Upper lobe of left lung (tissue), 6 donors: ENCODE results near the gene RAB18. TPM values are rescaled to one million over a fixed set of nuclear protein-coding genes. Genes with fewer than 3 reads are reported as not detected.

Source experiments
- ATAC-seq, 2 donors: fragments of 200-7000 bp; cut with Tn5 transposase; one replicate each; pipeline ENCODE4 v1.9.1; 2022; ENCODE audit warnings: mild to moderate bottlenecking in 2 of 2, moderate library complexity in 2 of 2; ENCODE audit not compliant: low FRiP score in 2 of 2
- DNase-seq, 2 donors: peaks; one replicate each; pipeline ENCODE4 v3.0.0-alpha.2; 2019 to 2020
- H3K27ac ChIP-seq, 4 donors: fragments of 200-600 bp; sonication (generic); one replicate each; pipeline ENCODE4 v1.5.1; 2016 to 2019
- H3K27me3 ChIP-seq, 4 donors: fragments of 200-600 bp; sonication (generic); one replicate each; pipeline ENCODE4 v1.5.1; 2017 to 2019
- H3K36me3 ChIP-seq, 4 donors: fragments of 200-600 bp; sonication (generic); one replicate each; pipeline ENCODE4 v1.5.1; 2016 to 2019
- H3K4me1 ChIP-seq, 4 donors: fragments of 200-600 bp; sonication (generic); one replicate each; pipeline ENCODE4 v1.5.1; 2018 to 2019
- H3K4me3 ChIP-seq, 4 donors: fragments of 200-600 bp; sonication (generic); one replicate each; pipeline ENCODE4 v1.5.1; 2017 to 2019; ENCODE audit warnings: mild to moderate bottlenecking in 2 of 4, moderate library complexity in 1 of 4
- H3K9me3 ChIP-seq, 4 donors: fragments of 200-600 bp; sonication (generic); one replicate each; pipeline ENCODE4 v1.5.1; 2018 to 2019
- EP300 ChIP-seq, 4 donors: sonication (generic); formaldehyde crosslinking; IDR thresholded peaks; one replicate each; pipeline ENCODE4 v1.5.1; 2017; ENCODE audit warnings: antibody characterized with exemption in 4 of 4, control low read depth in 2 of 4
- POLR2A ChIP-seq, 4 donors: fragments of 450-650 bp; IDR thresholded peaks; one replicate each; pipeline ENCODE4 v1.5.1; 2016 to 2017; ENCODE audit warnings: antibody characterized with exemption in 4 of 4, mild to moderate bottlenecking in 2 of 4
- POLR2AphosphoS5 ChIP-seq, 2 donors: sonication (generic); formaldehyde crosslinking; IDR thresholded peaks; one replicate each; pipeline ENCODE4 v1.5.1; 2017; ENCODE audit warnings: antibody characterized with exemption in 2 of 2
- WGBS, 2 donors: methylation state at CpG; one replicate each; pipeline ENCODE4 v1.1.5; 2017 to 2018; 5-methylcytosine and 5-hydroxymethylcytosine counted together
- total RNA-seq, 6 donors: library from RNA; depleted of rRNA in 4 of 6; stranded (reverse); fragments of >200 nt in 4 of 6; gene quantifications; one replicate each; pipeline versions ENCODE4 v1.1.0 to v1.2.1, GENCODE V29; 2016 to 2021
- TF ChIP-seq, protein P1 (sequence below), 6 experiments: fragments of 450-650 bp in 4 of 6; fragments of 200-600 bp in 2 of 6; sonication (generic) in 2 of 6; IDR thresholded peaks; one replicate each; pipeline ENCODE4 v1.5.1; 2016 to 2019; ENCODE audit warnings: antibody characterized with exemption in 6 of 6
- donor health status: DM: no; HTN: no; CAD: no; lungs with moderate emphysema.
- donor health status: DM: no; HTN: yes; CAD: no; lungs with severe emphysema.

Gene RAB18
- 10 to 100 TPM; 27.9 to 91.3 (median 45.0) TPM for total RNA-seq

DNA sequence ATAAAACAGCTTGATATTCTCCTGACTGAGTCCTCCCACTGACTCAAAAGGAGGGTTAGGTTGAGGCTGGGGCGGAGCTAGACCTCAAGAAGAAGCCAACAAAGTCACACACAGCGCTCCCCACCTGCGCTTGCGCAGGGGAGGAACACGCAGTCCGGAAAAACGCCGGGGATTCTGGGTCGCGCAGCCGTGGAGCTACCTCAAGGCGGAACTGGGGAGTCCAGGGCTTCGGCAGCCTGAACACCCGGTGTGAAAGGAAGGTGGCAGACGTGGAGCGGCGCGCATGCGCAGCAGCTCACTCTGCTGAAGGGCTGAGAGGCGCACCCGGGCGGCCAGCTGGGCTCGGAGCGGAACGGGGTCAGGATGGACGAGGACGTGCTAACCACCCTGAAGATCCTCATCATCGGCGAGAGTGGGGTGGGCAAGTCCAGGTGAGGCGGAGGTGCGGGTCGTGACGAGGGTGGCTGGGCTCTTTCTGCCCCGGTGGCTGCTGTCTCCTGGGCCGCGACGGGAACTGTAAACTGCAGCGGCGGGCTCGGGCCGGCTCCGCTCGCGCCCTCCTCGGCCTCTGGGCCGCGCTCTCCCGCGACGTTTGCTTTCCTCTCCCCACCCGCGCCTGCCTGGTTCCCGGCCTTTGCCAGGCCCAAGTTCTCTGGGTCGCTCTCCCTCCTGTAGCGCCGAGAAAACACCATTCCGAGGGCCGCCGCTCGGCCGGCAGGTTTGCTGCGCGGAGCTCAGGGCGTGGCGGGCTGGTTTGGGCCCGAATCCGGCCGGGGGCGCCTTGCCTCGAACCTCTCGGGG lies at the start of gene RAB18:
Gene RAB18 (plus strand): TSS at position 298 of the 801 bp plus-strand sequence. CDS start 66 bp downstream, at position 364.
- H3K27ac ChIP-seq, result peak within 1 kb of the TSS; percentile 91 to 97 (median 94)
- H3K9me3 ChIP-seq, result no peaks in the 10 kb centered on the region
- WGBS, 2 donors, result 0% methylated on average over 27 to 39 of the region's 71 CpGs
- ATAC-seq (peak; percentile 99 to 100), DNase-seq (peak; percentile 99)
- no peaks in the 10 kb centered on the region for H3K36me3 ChIP-seq
- H3K27me3 ChIP-seq, result no peaks in the 10 kb centered on the region
- peak within 1 kb of the TSS; percentile 71 to 97 (median 78) for H3K4me3 ChIP-seq
- peaks cover 19 to 29% (median 26%) of the 10 kb centered on the region in 4 donors for H3K4me1 ChIP-seq
- TF ChIP-seq POLR2AphosphoS5 (IDR thresholded peaks at IDR 0.05), result peak; percentile 93 to 96
- TF ChIP-seq POLR2A (IDR thresholded peaks at IDR 0.05), result peak in 3 of 4 donors; percentile 85 to 96 (median 93)
- TF ChIP-seq, protein P1, sequence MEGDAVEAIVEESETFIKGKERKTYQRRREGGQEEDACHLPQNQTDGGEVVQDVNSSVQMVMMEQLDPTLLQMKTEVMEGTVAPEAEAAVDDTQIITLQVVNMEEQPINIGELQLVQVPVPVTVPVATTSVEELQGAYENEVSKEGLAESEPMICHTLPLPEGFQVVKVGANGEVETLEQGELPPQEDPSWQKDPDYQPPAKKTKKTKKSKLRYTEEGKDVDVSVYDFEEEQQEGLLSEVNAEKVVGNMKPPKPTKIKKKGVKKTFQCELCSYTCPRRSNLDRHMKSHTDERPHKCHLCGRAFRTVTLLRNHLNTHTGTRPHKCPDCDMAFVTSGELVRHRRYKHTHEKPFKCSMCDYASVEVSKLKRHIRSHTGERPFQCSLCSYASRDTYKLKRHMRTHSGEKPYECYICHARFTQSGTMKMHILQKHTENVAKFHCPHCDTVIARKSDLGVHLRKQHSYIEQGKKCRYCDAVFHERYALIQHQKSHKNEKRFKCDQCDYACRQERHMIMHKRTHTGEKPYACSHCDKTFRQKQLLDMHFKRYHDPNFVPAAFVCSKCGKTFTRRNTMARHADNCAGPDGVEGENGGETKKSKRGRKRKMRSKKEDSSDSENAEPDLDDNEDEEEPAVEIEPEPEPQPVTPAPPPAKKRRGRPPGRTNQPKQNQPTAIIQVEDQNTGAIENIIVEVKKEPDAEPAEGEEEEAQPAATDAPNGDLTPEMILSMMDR (IDR thresholded peaks at IDR 0.05), result peak in 3 of 6 experiments; percentile 15 to 45 (median 32)
- peak in 1 of 4 donors; percentile 68 for TF ChIP-seq EP300 (IDR thresholded peaks at IDR 0.05)

DNA sequence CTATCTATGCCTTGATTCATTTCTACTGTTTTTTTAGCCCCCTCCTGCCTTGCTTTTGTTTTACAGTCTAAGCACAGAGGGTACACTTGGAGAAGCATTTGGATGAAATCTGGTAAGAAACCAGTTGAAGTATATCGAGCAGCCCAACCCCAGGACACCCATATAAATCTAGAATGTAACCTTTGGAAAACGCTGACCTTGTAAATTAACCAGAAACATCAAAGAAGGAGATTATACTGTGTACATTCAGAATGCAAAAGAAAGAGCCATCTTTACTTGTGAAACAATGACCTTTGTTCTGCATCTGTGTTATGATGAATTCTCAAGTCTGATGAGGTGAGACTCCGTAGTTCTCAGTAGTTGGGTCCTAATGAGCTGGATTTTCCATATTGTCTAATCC lies 49.3 kb upstream of the RAB18 start:
- H3K27ac ChIP-seq, result no peak overlapping the region
- 72 to 73% methylated on average over 3 of the region's 3 CpGs for WGBS, 2 donors

DNA sequence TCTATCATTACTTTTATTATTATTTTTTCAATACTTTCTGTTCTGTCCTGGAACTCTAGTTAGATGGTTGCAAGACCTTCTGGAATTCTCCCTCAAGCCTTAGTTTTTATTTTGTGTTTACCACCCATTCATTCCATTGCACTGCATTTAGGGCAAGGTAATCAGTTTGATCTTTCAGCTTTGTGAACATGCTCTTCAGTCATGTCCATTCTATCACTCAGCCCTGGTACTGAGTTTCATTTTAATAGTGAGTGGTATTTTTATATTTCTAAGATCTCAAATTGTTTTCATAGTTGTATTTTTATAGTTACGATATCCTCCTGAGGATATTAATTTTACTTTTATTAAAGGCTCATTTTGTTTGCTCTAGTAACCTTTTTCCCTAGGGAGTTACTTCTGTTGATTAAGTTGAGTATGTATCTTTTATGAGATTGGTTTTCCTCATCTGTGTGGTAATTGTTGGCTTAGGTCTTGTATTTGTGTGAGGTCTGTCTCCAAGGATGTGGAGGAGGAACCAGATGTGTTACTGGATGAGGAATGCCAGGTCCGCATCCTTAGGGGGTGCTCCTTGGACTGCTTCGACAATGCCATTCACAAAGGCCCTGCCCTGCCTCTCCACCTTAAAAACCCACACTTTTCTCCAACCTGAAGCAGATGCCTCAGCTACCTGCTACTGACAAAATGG lies 46.7 kb upstream of the RAB18 start:
- H3K36me3 ChIP-seq, result no peaks in the 10 kb centered on the region
- H3K27ac ChIP-seq, result no peak overlapping the region
- H3K4me3 ChIP-seq, result no peak overlapping the region
- WGBS, 2 donors, result 89 to 90% methylated on average over 3 of the region's 3 CpGs
- no peaks in the 10 kb centered on the region for H3K27me3 ChIP-seq
- no peak for ATAC-seq
- no peaks in the 10 kb centered on the region for H3K9me3 ChIP-seq
- no peaks in the 10 kb centered on the region for H3K4me1 ChIP-seq
- TF ChIP-seq POLR2A (IDR thresholded peaks at IDR 0.05) (no peak), EP300 (IDR thresholded peaks at IDR 0.05) (no peak), POLR2AphosphoS5 (IDR thresholded peaks at IDR 0.05) (no peak)
- TF ChIP-seq, protein P1 (IDR thresholded peaks at IDR 0.05), result no peak
- DNase-seq, result no peak

More for the DNA sequence above, 49.3 kb upstream of the RAB18 start:
- H3K4me1 ChIP-seq, result no peaks in the 10 kb centered on the region
- H3K9me3 ChIP-seq, result no peaks in the 10 kb centered on the region
- H3K27me3 ChIP-seq, result no peaks in the 10 kb centered on the region
- no peak for TF ChIP-seq POLR2A (IDR thresholded peaks at IDR 0.05)
- TF ChIP-seq, protein P1 (IDR thresholded peaks at IDR 0.05), result no peak
- no peak for TF ChIP-seq POLR2AphosphoS5 (IDR thresholded peaks at IDR 0.05)
- TF ChIP-seq EP300 (IDR thresholded peaks at IDR 0.05), result no peak
- H3K4me3 ChIP-seq, result no peak overlapping the region
- no peak for ATAC-seq
- no peaks in the 10 kb centered on the region for H3K36me3 ChIP-seq
- no peak for DNase-seq

DNA sequence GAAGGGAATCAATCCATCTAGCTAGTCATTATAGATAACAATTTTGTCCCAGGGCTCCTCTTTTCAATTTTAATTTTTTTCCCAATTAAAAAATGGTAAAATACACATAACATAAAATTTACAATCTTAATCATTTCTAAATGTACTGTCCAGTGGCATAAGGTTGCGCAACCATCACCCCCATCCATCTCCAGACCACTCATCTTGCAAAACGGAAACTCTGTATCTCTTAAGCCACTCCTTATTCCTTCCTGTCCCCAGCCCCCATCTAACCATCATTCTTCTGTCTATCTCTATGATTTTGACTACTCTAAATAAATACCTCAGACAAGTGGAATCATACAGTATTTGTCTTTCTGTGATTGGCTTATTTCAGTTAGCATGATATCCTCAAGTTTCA lies 46.1 kb upstream of the RAB18 start:
- H3K36me3 ChIP-seq, result no peaks in the 10 kb centered on the region

More for the DNA sequence above, 46.1 kb upstream of the RAB18 start:
- WGBS, 2 donors, result 18 to 45% methylated on average over 2 of the region's 2 CpGs
- TF ChIP-seq POLR2AphosphoS5 (IDR thresholded peaks at IDR 0.05) (no peak), POLR2A (IDR thresholded peaks at IDR 0.05) (no peak), EP300 (IDR thresholded peaks at IDR 0.05) (no peak)
- TF ChIP-seq, protein P1 (IDR thresholded peaks at IDR 0.05), result no peak
- H3K27me3 ChIP-seq, result no peaks in the 10 kb centered on the region
- ATAC-seq, result no peak
- H3K4me1 ChIP-seq, result no peaks in the 10 kb centered on the region
- H3K4me3 ChIP-seq, result no peak overlapping the region
- H3K9me3 ChIP-seq, result no peaks in the 10 kb centered on the region
- no peak for DNase-seq
- no peak overlapping the region for H3K27ac ChIP-seq
